Endothelial cell of umbilical vein (primary cell): Measurements from ENCODE around the gene TUT1. TPM values are rescaled to one million over a fixed set of nuclear protein-coding genes. Genes with fewer than 3 reads are reported as not detected.

Experiments used
- BruUV-seq: library from RNA; stranded (reverse); fragments of 400-500 nt; replicated peaks from 2 replicates; lab custom pipeline; 2021; lab: Mats Ljungman, UMichigan
- CTCF ChIA-PET: fragments of 300-600, 350-600 bp; sonication (Branson Sonifier 250); formaldehyde crosslinking; loops from one replicate; lab custom pipeline; 2021; ENCODE audit warnings: antibody characterized with exemption, inconsistent platforms; lab: Charles Lee
- POLR2A ChIA-PET: fragments of 300-600, 350-600 bp; sonication (Branson Sonifier 250); formaldehyde crosslinking; loops from one replicate; lab custom pipeline; 2021; ENCODE audit warnings: antibody characterized with exemption, inconsistent platforms; lab: Charles Lee
- DNase-seq: peaks from one replicate; pipeline ENCODE4 v3.0.0-alpha.2; 2011; ENCODE audit warnings: low read depth, low spot score
- FAIRE-seq: peaks from 2 replicates; lab custom pipeline; 2011; peaks lifted over from hg19 to GRCh38; lab: Jason Lieb, UNC
- H2AFZ ChIP-seq: 2 replicates; pipeline ENCODE4 v1.6.0; 2012; ENCODE audit warnings: low read depth, low read length, control low read depth, inconsistent platforms
- H3K27ac ChIP-seq: 2 replicates; pipeline ENCODE4 v1.5.1; 2011; ENCODE audit warnings: low read depth, mild to moderate bottlenecking, control low read depth, low read length, moderate library complexity; ENCODE audit not compliant: insufficient read depth
- H3K27me3 ChIP-seq, 2 experiments: 2 replicates each; pipeline versions ENCODE4 v1.6.0 to v1.6.1; 2011; ENCODE audit warnings: low read length in 2 of 2, mixed read lengths in 1 of 2; ENCODE audit not compliant: control insufficient read depth in 2 of 2, insufficient read depth in 2 of 2
- H3K36me3 ChIP-seq, 2 experiments: 2 replicates in 1 of 2; 3 replicates in 1 of 2; pipeline ENCODE4 v1.5.1; 2011; ENCODE audit warnings: low read length in 2 of 2, mild to moderate bottlenecking in 1 of 2, moderate library complexity in 1 of 2; ENCODE audit not compliant: control insufficient read depth in 2 of 2, insufficient read depth in 2 of 2; ENCODE audit errors: extremely low read depth in 1 of 2
- H3K4me1 ChIP-seq: 3 replicates; pipeline ENCODE4 v1.5.1; 2011; ENCODE audit warnings: mild to moderate bottlenecking, low read length; ENCODE audit not compliant: control insufficient read depth, insufficient read depth; ENCODE audit errors: extremely low read depth
- H3K4me2 ChIP-seq: 2 replicates; pipeline ENCODE4 v1.6.1; 2011; ENCODE audit warnings: low read length, control low read depth, mixed read lengths; ENCODE audit not compliant: insufficient read depth
- H3K4me3 ChIP-seq, 3 experiments: fragments of 200-600 bp in 1 of 3; sonication (generic), shearing (Covaris generic) in 1 of 3; replicated peaks in 1 of 3; 2 replicates each; pipeline ENCODE4 v1.5.1; 2011 to 2016; ENCODE audit warnings: control low read depth in 3 of 3, low read length in 3 of 3, mild to moderate bottlenecking in 2 of 3, inconsistent platforms in 1 of 3, low read depth in 1 of 3, moderate library complexity in 1 of 3; ENCODE audit not compliant: insufficient read depth in 1 of 3
- H3K79me2 ChIP-seq: 2 replicates; pipeline ENCODE4 v1.6.0; 2012; ENCODE audit warnings: low read length, inconsistent platforms; ENCODE audit not compliant: control insufficient read depth, insufficient read depth
- H3K9ac ChIP-seq: replicated peaks from 2 replicates; pipeline ENCODE3; 2011; ENCODE audit warnings: low read length, control low read depth; ENCODE audit not compliant: insufficient read depth; ENCODE audit errors: extremely low read depth
- H3K9me1 ChIP-seq: replicated peaks from 3 replicates; pipeline ENCODE4 v1.6.0; 2011; ENCODE audit warnings: mild to moderate bottlenecking, low read length; ENCODE audit not compliant: control insufficient read depth, insufficient read depth; ENCODE audit errors: extremely low read depth
- H3K9me3 ChIP-seq: replicated peaks from 2 replicates; pipeline ENCODE4 v1.5.1; 2012; ENCODE audit warnings: low read length, inconsistent platforms; ENCODE audit not compliant: control insufficient read depth, insufficient read depth
- H4K20me1 ChIP-seq: replicated peaks from 2 replicates; pipeline ENCODE3; 2011; ENCODE audit warnings: mild to moderate bottlenecking, low read length; ENCODE audit not compliant: control insufficient read depth, insufficient read depth; ENCODE audit errors: extremely low read depth
- EZH2 ChIP-seq: IDR thresholded peaks from 2 replicates; pipeline ENCODE4 v1.6.1; 2012; ENCODE audit warnings: borderline replicate concordance, low read depth, mild to moderate bottlenecking, moderate library complexity, low read length, inconsistent platforms; ENCODE audit not compliant: severe bottlenecking
- FOS ChIP-seq: IDR thresholded peaks from 2 replicates; pipeline ENCODE4 v1.6.1; 2011; ENCODE audit warnings: mild to moderate bottlenecking, low read length, moderate library complexity, borderline replicate concordance; ENCODE audit not compliant: insufficient read depth
- GATA2 ChIP-seq: IDR thresholded peaks from 2 replicates; pipeline ENCODE4 v1.7.0; 2011; ENCODE audit warnings: low read depth, mild to moderate bottlenecking, moderate library complexity, mixed read lengths, low read length; ENCODE audit not compliant: insufficient read length, insufficient read depth
- JUN ChIP-seq: IDR thresholded peaks from 2 replicates; pipeline ENCODE4 v1.6.1; 2011; ENCODE audit warnings: borderline replicate concordance, low read depth; ENCODE audit not compliant: insufficient read length, insufficient read depth
- MYC ChIP-seq: IDR thresholded peaks from one replicate; pipeline ENCODE4 v1.6.1; 2011; ENCODE audit warnings: mild to moderate bottlenecking, low read depth, low read length
- POLR2A ChIP-seq: IDR thresholded peaks from 2 replicates; pipeline ENCODE4 v1.6.1; 2012; ENCODE audit warnings: low read depth, mild to moderate bottlenecking, control low read depth, low read length
- POLR2AphosphoS5 ChIP-seq: IDR thresholded peaks from 2 replicates; pipeline ENCODE4 v1.6.1; 2012; ENCODE audit warnings: low read depth, mild to moderate bottlenecking, control low read depth, low read length, moderate library complexity; ENCODE audit not compliant: insufficient read depth
- dilution Hi-C: fragments of 300-500 bp; cut with MboI; formaldehyde crosslinking; loops from one replicate; pipeline ENCODE4 v1.15.0; 2019; ENCODE audit warnings: low sequenced_read_pairs; ENCODE audit not compliant: extremely low pct_ligation_motif_present
- intact Hi-C: fragments of 100-400 bp; cut with micrococcal nuclease; formaldehyde crosslinking; loops from one replicate; pipeline ENCODE4 v1.10.0; 2022
- polyA plus RNA-seq, 4 experiments: library from polyadenylated mRNA; depleted of rRNA in 3 of 4; stranded (reverse) in 3 of 4; unstranded in 1 of 4; fragments of >200 nt; gene quantifications; 2 replicates each; pipeline versions ENCODE4 v1.2.1 to v1.2.3, GENCODE V29; 2011 to 2012; ENCODE audit warnings: missing spikeins in 1 of 4
- total RNA-seq: library from RNA; stranded (reverse); gene quantifications from 2 replicates; pipeline ENCODE4 v1.2.3, GENCODE V29; 2021
- TF ChIP-seq, protein P1 (sequence below): IDR thresholded peaks from 2 replicates; pipeline ENCODE4 v1.6.1; 2011; ENCODE audit not compliant: insufficient read depth, insufficient read length
- TF ChIP-seq, protein P2 (sequence below), 2 donors: IDR thresholded peaks; 1 replicate in 1 of 2; 2 replicates in 1 of 2; pipeline ENCODE4 v1.5.1; 2011; ENCODE audit warnings: low read length in 2 of 2, mild to moderate bottlenecking in 2 of 2, moderate library complexity in 2 of 2, control low read depth in 1 of 2, inconsistent platforms in 1 of 2, low read depth in 1 of 2; ENCODE audit not compliant: insufficient read depth in 1 of 2; ENCODE audit errors: extremely low read depth in 1 of 2

TUT1 gene
- total and polyA plus RNA-seq, 2 donors (not counting 3 experiments of a cell fraction or from before 2014, with no cell fraction given): 12.7 to 16.9 TPM

DNA sequence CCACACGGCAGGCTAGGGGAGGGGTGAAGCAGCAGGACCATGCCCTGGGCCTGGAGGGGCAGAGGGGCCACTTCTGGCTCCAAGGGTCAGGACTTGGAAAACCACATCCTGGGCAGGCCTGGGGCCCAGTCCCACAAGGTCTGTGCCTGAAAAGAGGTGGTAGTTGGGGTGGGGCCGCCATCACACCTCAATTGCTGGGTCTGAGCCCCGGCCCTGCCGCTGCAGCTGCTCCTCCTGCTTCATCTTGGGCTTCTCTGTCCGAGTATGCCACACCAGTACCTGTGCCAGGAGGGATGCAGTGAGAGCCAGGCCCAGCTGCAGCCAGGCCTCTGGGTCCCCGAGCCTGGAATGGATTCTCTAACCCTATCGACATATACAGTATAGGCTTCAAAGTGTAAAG, 24.2 kb upstream of the TUT1 start:
- POLR2A ChIA-PET: no interaction called here
- dilution Hi-C loops: no loop called here
- TF ChIP-seq EZH2: no peak
- TF ChIP-seq POLR2A: no peak
- TF ChIP-seq GATA2: no peak

DNA sequence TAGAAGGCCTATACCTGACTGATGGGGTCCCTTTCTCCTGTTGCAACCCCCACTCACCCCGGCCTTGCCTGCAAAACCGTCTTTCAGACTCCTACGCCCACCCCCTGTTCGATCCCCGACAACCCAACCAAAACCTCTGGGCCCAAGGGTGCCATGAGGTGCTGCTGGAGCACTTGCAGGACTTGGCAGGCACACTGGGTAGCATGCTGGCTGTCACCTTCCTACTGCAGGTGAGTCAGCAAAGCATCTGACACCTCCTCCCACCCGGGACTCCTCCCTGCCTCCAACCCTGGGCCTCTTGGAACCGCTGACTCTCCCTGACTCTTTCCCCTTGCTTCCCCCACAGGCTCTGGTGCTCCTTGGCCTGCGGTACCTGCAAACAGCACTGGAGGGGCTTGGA, 23.0 kb upstream of the TUT1 start:
- dilution Hi-C loops (no loop called here), intact Hi-C loops (loop anchor here (5.0 kb wide), 1 partner anchor 217 kb away; no protein-coding TSS in a partner anchor)
- Histone ChIP-seq H3K4me3 (no peak overlapping the region), H3K4me1 (peaks cover 22% of the 10 kb centered on the region), H3K36me3 (peaks cover 0 to 6% of the 10 kb centered on the region in 2 experiments), H3K4me2 (no peak overlapping the region), H3K9me3 (no peaks in the 10 kb centered on the region), H3K79me2 (peaks cover 14% of the 10 kb centered on the region), H3K27ac (no peak overlapping the region), H3K9me1 (no peaks in the 10 kb centered on the region), H2AFZ (no peak overlapping the region), H3K27me3 (no peaks in the 10 kb centered on the region), H3K9ac (no peak overlapping the region), H4K20me1 (no peaks in the 10 kb centered on the region)
- ChIA-PET POLR2A (no interaction called here), CTCF (interaction anchor here (5.7 kb wide), 1 partner anchor 21 kb away, joined by 48 read pairs; the partner anchor contains the start of gene TUT1)
- TF ChIP-seq GATA2 (no peak), POLR2AphosphoS5 (no peak), POLR2A (no peak), FOS (no peak), JUN (no peak), EZH2 (no peak), MYC (no peak)
- TF ChIP-seq, protein P1, sequence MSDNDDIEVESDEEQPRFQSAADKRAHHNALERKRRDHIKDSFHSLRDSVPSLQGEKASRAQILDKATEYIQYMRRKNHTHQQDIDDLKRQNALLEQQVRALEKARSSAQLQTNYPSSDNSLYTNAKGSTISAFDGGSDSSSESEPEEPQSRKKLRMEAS: no peak
- TF ChIP-seq, protein P2, sequence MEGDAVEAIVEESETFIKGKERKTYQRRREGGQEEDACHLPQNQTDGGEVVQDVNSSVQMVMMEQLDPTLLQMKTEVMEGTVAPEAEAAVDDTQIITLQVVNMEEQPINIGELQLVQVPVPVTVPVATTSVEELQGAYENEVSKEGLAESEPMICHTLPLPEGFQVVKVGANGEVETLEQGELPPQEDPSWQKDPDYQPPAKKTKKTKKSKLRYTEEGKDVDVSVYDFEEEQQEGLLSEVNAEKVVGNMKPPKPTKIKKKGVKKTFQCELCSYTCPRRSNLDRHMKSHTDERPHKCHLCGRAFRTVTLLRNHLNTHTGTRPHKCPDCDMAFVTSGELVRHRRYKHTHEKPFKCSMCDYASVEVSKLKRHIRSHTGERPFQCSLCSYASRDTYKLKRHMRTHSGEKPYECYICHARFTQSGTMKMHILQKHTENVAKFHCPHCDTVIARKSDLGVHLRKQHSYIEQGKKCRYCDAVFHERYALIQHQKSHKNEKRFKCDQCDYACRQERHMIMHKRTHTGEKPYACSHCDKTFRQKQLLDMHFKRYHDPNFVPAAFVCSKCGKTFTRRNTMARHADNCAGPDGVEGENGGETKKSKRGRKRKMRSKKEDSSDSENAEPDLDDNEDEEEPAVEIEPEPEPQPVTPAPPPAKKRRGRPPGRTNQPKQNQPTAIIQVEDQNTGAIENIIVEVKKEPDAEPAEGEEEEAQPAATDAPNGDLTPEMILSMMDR (IDR thresholded peaks at IDR 0.05; ENCODE audit: extremely low read depth in 1 of 2, insufficient read depth in 1 of 2, low read depth in 1 of 2, low read length in 2 of 2): no peak
- DNase-seq: no peak
- no TSS peak for BruUV-seq
- no peak for FAIRE-seq

More for the DNA sequence above, 24.2 kb upstream of the TUT1 start:
- Histone ChIP-seq H3K27ac (no peak overlapping the region), H3K4me3 (no peak overlapping the region), H4K20me1 (no peaks in the 10 kb centered on the region), H2AFZ (no peak overlapping the region), H3K4me2 (no peak overlapping the region), H3K27me3 (no peaks in the 10 kb centered on the region), H3K9me3 (no peaks in the 10 kb centered on the region), H3K4me1 (peaks cover 19% of the 10 kb centered on the region), H3K36me3 (peaks cover 0 to 6% of the 10 kb centered on the region in 2 experiments), H3K9me1 (no peaks in the 10 kb centered on the region), H3K79me2 (peaks cover 12% of the 10 kb centered on the region), H3K9ac (no peak overlapping the region)
- BruUV-seq: no TSS peak
- CTCF ChIA-PET: no interaction called here
- FAIRE-seq (no peak), DNase-seq (no peak)
- intact Hi-C loops: no loop called here
